MG63 (cell line): ENCODE results near the gene SDHB. TPM values are rescaled to one million over a fixed set of nuclear protein-coding genes. Genes with fewer than 3 reads are reported as not detected.
"Not testable (repeated sequence)": the region's sequence is repeated elsewhere in the genome, so short reads cannot be mapped to it uniquely, and the experiment has no call there.

Experiments used
- DNase-seq: peaks from one replicate; pipeline ENCODE4 v3.0.0-alpha.2; 2020
- H3K27me3 ChIP-seq: fragments of 250-450 bp; sonication (Bioruptor Pico); 2 replicates; pipeline ENCODE4 v1.5.1; 2020; ENCODE audit warnings: mild to moderate bottlenecking, moderate library complexity
- H3K36me3 ChIP-seq: fragments of 250-450 bp; sonication (Bioruptor Pico); 2 replicates; pipeline ENCODE4 v1.5.1; 2020; ENCODE audit warnings: mild to moderate bottlenecking, moderate library complexity
- H3K4me3 ChIP-seq: fragments of 250-450 bp; sonication (Bioruptor Pico); 2 replicates; pipeline ENCODE4 v1.5.1; 2020; ENCODE audit warnings: mild to moderate bottlenecking, moderate library complexity
- H3K9me3 ChIP-seq: fragments of 250-450 bp; sonication (Bioruptor Pico); 2 replicates; pipeline ENCODE4 v1.5.1; 2020; ENCODE audit warnings: mild to moderate bottlenecking, moderate library complexity
- total RNA-seq: library from RNA; depleted of rRNA; stranded (reverse); fragments of >200 nt; shearing (Covaris generic); gene quantifications from 2 replicates; pipeline ENCODE4 v1.2.3, GENCODE V29; 2014; ENCODE audit warnings: low replicate concordance

The SDHB gene
- total RNA-seq, 1 experiment from 2014 or later = 332 TPM

GRCh38 chr1:17081439-17081838, 27.6 kb upstream of the SDHB start:
- Histone ChIP-seq H3K4me3 (no peak overlapping the region), H3K36me3 (no peaks in the 10 kb centered on the region), H3K27me3 (no peaks in the 10 kb centered on the region), H3K9me3 (no peaks in the 10 kb centered on the region)
- DNase-seq = no peak

- Histone ChIP-seq H3K36me3 (no peaks in the 10 kb centered on the region), H3K4me3 (no peak overlapping the region), H3K9me3 (no peaks in the 10 kb centered on the region), H3K27me3 (no peaks in the 10 kb centered on the region)
- DNase-seq = no peak
Observed at GRCh38 chr1:17080880-17081279, 27.0 kb upstream of the SDHB start.

- no peak for DNase-seq
- H3K9me3 ChIP-seq = no peaks in the 10 kb centered on the region
- H3K27me3 ChIP-seq = no peaks in the 10 kb centered on the region
- no peak overlapping the region for H3K4me3 ChIP-seq
- no peaks in the 10 kb centered on the region for H3K36me3 ChIP-seq
Observed at GRCh38 chr1:17080085-17080759, 26.4 kb upstream of the SDHB start.

- H3K27me3 ChIP-seq = no peaks in the 10 kb centered on the region
- H3K36me3 ChIP-seq = no peaks in the 10 kb centered on the region
- H3K4me3 ChIP-seq = no peak overlapping the region
- H3K9me3 ChIP-seq = no peaks in the 10 kb centered on the region
- no peak for DNase-seq
Observed at GRCh38 chr1:17078991-17079868, 25.4 kb upstream of the SDHB start.

- DNase-seq = no peak
- Histone ChIP-seq H3K4me3 (no peak overlapping the region), H3K36me3 (no peaks in the 10 kb centered on the region), H3K27me3 (no peaks in the 10 kb centered on the region), H3K9me3 (no peaks in the 10 kb centered on the region)
Observed at GRCh38 chr1:17075470-17076255, 21.8 kb upstream of the SDHB start.

GRCh38 chr1:17071794-17072193, 18.0 kb upstream of the SDHB start:
- H3K4me3 ChIP-seq = no peak overlapping the region
- no peaks in the 10 kb centered on the region for H3K27me3 ChIP-seq
- no peaks in the 10 kb centered on the region for H3K36me3 ChIP-seq
- no peak for DNase-seq
- H3K9me3 ChIP-seq = no peaks in the 10 kb centered on the region

GRCh38 chr1:17070163-17070525, 16.3 kb upstream of the SDHB start:
- Histone ChIP-seq H3K9me3 (peaks cover 2% of the 10 kb centered on the region), H3K27me3 (no peaks in the 10 kb centered on the region), H3K36me3 (no peaks in the 10 kb centered on the region), H3K4me3 (no peak overlapping the region)
- no peak for DNase-seq

- H3K9me3 ChIP-seq = peaks cover 6% of the 10 kb centered on the region
- no peak overlapping the region for H3K4me3 ChIP-seq
- no peak for DNase-seq
- no peaks in the 10 kb centered on the region for H3K27me3 ChIP-seq
- H3K36me3 ChIP-seq = no peaks in the 10 kb centered on the region
Observed at GRCh38 chr1:17069452-17070162, 15.8 kb upstream of the SDHB start.

- Histone ChIP-seq H3K4me3 (no peak overlapping the region), H3K9me3 (peaks cover 6% of the 10 kb centered on the region), H3K27me3 (no peaks in the 10 kb centered on the region), H3K36me3 (no peaks in the 10 kb centered on the region)
- no peak for DNase-seq
Observed at GRCh38 chr1:17068789-17069188, 15.0 kb upstream of the SDHB start.

- DNase-seq = no peak
- Histone ChIP-seq H3K9me3 (peaks cover 6% of the 10 kb centered on the region), H3K36me3 (no peaks in the 10 kb centered on the region), H3K4me3 (no peak overlapping the region), H3K27me3 (no peaks in the 10 kb centered on the region)
Observed at GRCh38 chr1:17067465-17068240, 13.8 kb upstream of the SDHB start.

GRCh38 chr1:17067069-17067426, 13.2 kb upstream of the SDHB start:
- H3K4me3 ChIP-seq = no peak overlapping the region
- DNase-seq = no peak
- H3K9me3 ChIP-seq = peaks cover 6% of the 10 kb centered on the region
- H3K27me3 ChIP-seq = no peaks in the 10 kb centered on the region
- no peaks in the 10 kb centered on the region for H3K36me3 ChIP-seq

GRCh38 chr1:17066361-17067068, 12.7 kb upstream of the SDHB start:
- H3K36me3 ChIP-seq = no peaks in the 10 kb centered on the region
- H3K4me3 ChIP-seq = no peak overlapping the region
- H3K9me3 ChIP-seq = peaks cover 6% of the 10 kb centered on the region
- no peak for DNase-seq
- H3K27me3 ChIP-seq = no peaks in the 10 kb centered on the region

GRCh38 chr1:17065666-17066065, 11.8 kb upstream of the SDHB start:
- Histone ChIP-seq H3K36me3 (no peaks in the 10 kb centered on the region), H3K27me3 (no peaks in the 10 kb centered on the region), H3K4me3 (no peak overlapping the region), H3K9me3 (peaks cover 6% of the 10 kb centered on the region)
- no peak for DNase-seq

GRCh38 chr1:17062751-17063150, 8.9 kb upstream of the SDHB start:
- not testable (repeated sequence) for H3K9me3 ChIP-seq, H3K4me3 ChIP-seq, H3K27me3 ChIP-seq, H3K36me3 ChIP-seq, DNase-seq

GRCh38 chr1:17061892-17062291, 8.1 kb upstream of the SDHB start:
- Histone ChIP-seq H3K9me3 (peaks cover 6% of the 10 kb centered on the region), H3K4me3 (no peak overlapping the region), H3K27me3 (no peaks in the 10 kb centered on the region; the same call in 1 of the 2 replicates), H3K36me3 (no peaks in the 10 kb centered on the region)
- no peak for DNase-seq

GRCh38 chr1:17061486-17061885, 7.7 kb upstream of the SDHB start:
- H3K4me3 ChIP-seq = no peak overlapping the region
- no peaks in the 10 kb centered on the region for H3K36me3 ChIP-seq
- no peaks in the 10 kb centered on the region; the same call in 1 of the 2 replicates for H3K27me3 ChIP-seq
- DNase-seq = no peak
- peaks cover 6% of the 10 kb centered on the region for H3K9me3 ChIP-seq
